ENCODE results near the gene SGIP1.
"Not testable (repeated sequence)": the region's sequence is repeated elsewhere in the genome, so short reads cannot be mapped to it uniquely, and the experiment has no call there.

SGIP1 gene

GRCh38 chr1:66556161-66556611 is 22.2 kb downstream of the SGIP1 start:
- no peak for DNase-seq

- DNase-seq, result no peak
Observed at GRCh38 chr1:66557157-66557556, 23.2 kb downstream of the SGIP1 start.

GRCh38 chr1:66559517-66559916 is 25.6 kb downstream of the SGIP1 start:
- DNase-seq, result no peak

- DNase-seq, result no peak
Observed at GRCh38 chr1:66562561-66562960, 28.6 kb downstream of the SGIP1 start.

- DNase-seq, result no peak
Observed at GRCh38 chr1:66563094-66563800, 29.3 kb downstream of the SGIP1 start.

- no peak for DNase-seq
Observed at GRCh38 chr1:66563941-66564630, 30.1 kb downstream of the SGIP1 start.

GRCh38 chr1:66570196-66570595 is 36.2 kb downstream of the SGIP1 start:
- DNase-seq, result no peak

- no peak for DNase-seq
Observed at GRCh38 chr1:66571789-66572188, 37.8 kb downstream of the SGIP1 start.

GRCh38 chr1:66575739-66576138 is 41.8 kb downstream of the SGIP1 start:
- DNase-seq, result no peak

GRCh38 chr1:66576645-66577044 is 42.7 kb downstream of the SGIP1 start:
- no peak for DNase-seq

- DNase-seq, result no peak
Observed at GRCh38 chr1:66578841-66579240, 44.9 kb downstream of the SGIP1 start.

- DNase-seq, result no peak
Observed at GRCh38 chr1:66580081-66580480, 46.1 kb downstream of the SGIP1 start.

- no peak for DNase-seq
Observed at GRCh38 chr1:66583021-66583420, 49.1 kb downstream of the SGIP1 start.

GRCh38 chr1:66585002-66585401 is 51.0 kb downstream of the SGIP1 start:
- DNase-seq, result no peak

GRCh38 chr1:66589326-66589725 is 55.4 kb downstream of the SGIP1 start:
- DNase-seq, result no peak

- DNase-seq, result not testable (repeated sequence)
Observed at GRCh38 chr1:66592106-66592507, 58.2 kb downstream of the SGIP1 start.

GRCh38 chr1:66596191-66596590 is 62.2 kb downstream of the SGIP1 start:
- no peak for DNase-seq

GRCh38 chr1:66597500-66597899 is 63.5 kb downstream of the SGIP1 start:
- no peak for DNase-seq

GRCh38 chr1:66598670-66599069 is 64.7 kb downstream of the SGIP1 start:
- no peak for DNase-seq

- no peak for DNase-seq
Observed at GRCh38 chr1:66599346-66599745, 65.4 kb downstream of the SGIP1 start.

GRCh38 chr1:66599899-66600737 is 66.2 kb downstream of the SGIP1 start:
- peak in 1 of 5 experiments; percentile 10 for DNase-seq

- DNase-seq, result no peak
Observed at GRCh38 chr1:66605419-66605997, 71.6 kb downstream of the SGIP1 start.
